ENCODE data around the gene SHISA2. TPM values are rescaled to one million over a fixed set of nuclear protein-coding genes. Genes with fewer than 3 reads are reported as not detected.

The SHISA2 gene
- total RNA-seq, 1 donor from 2014 or later = 0.07 TPM

DNA sequence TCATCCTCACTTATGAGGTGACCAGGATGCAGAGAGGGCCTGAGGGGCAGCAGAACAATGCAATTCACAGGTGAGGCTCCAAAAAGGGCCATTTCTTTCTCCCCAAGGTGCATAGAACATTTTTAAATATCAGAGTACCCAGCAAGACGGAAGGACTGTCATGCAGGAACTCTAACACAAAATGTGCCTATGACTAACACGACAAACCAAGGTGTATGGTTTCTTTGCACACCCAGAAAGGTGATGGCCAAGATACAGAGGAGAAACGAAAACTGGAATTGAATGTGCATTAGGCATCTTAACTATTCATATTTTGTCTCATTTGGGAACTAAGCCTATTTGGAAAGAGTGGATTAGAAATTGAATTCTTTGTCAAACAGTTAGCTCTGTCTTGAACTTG lies 29.9 kb downstream of the SHISA2 start:
- H3K36me3 Mint-ChIP-seq (ENCODE audit: low read depth) = no peaks in the 10 kb centered on the region
- H3K9me3 Mint-ChIP-seq = no peaks in the 10 kb centered on the region
- DNase-seq (ENCODE audit: low spot score) = no peak
- H3K4me3 Mint-ChIP-seq (ENCODE audit: low read depth) = no peak overlapping the region
- H3K4me1 Mint-ChIP-seq (ENCODE audit: low read depth) = peaks cover 2% of the 10 kb centered on the region
- H3K27me3 Mint-ChIP-seq (ENCODE audit: low read depth) = peaks cover 12% of the 10 kb centered on the region
- H3K27ac Mint-ChIP-seq = no peak overlapping the region
- intact Hi-C loops (cut with micrococcal nuclease) = no loop called here

DNA sequence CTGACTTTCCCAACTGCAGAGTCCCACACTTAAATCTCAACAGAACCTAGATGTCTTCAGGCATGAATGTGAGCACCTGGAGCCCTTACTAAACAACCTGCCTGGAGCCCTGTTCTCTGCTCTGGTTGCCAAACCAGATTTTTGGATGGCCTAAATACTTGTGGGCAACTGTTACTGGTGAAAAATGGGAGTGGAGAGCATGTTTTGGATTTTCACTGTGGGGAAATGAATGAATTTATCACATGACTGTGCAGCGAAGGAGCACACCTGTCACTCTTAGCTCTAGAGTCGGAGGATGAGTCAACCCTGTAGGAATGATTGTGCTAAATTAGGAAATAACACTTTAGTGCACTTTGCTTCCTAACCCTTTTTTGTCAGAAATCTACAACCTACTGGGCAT lies 30.3 kb downstream of the SHISA2 start:
- peaks cover 12% of the 10 kb centered on the region for H3K27me3 Mint-ChIP-seq (ENCODE audit: low read depth)
- intact Hi-C loops (cut with micrococcal nuclease) = no loop called here
- no peaks in the 10 kb centered on the region for H3K36me3 Mint-ChIP-seq (ENCODE audit: low read depth)
- H3K4me1 Mint-ChIP-seq (ENCODE audit: low read depth) = peaks cover 2% of the 10 kb centered on the region
- DNase-seq (ENCODE audit: low spot score) = no peak
- H3K9me3 Mint-ChIP-seq = no peaks in the 10 kb centered on the region
- H3K27ac Mint-ChIP-seq = no peak overlapping the region
- H3K4me3 Mint-ChIP-seq (ENCODE audit: low read depth) = no peak overlapping the region

DNA sequence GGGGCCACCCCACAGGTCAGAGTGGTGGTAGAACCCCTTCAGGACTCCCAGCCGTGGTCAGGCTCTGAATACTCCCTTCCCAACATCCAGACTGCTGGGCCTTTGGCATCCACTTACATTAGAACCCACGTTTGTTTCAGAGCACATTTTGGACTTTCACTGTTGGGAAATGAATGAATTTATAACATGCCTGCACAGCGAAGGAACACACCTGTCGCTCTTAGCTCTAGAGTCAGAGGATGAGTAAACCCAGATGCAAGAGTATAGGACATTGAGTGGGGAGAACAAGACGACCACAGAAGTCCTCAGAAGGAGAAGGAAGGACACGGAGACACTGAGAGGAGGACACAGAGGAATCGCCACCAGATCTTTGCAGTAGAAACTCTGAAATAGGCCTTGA lies 30.9 kb downstream of the SHISA2 start:
- Mint-ChIP-seq H3K9me3 (no peaks in the 10 kb centered on the region), H3K36me3 (ENCODE audit: low read depth) (no peaks in the 10 kb centered on the region), H3K27me3 (ENCODE audit: low read depth) (peaks cover 12% of the 10 kb centered on the region), H3K4me1 (ENCODE audit: low read depth) (peaks cover 2% of the 10 kb centered on the region), H3K27ac (no peak overlapping the region), H3K4me3 (ENCODE audit: low read depth) (no peak overlapping the region)
- no peak for DNase-seq (ENCODE audit: low spot score)
- intact Hi-C loops (cut with micrococcal nuclease) = no loop called here

DNA sequence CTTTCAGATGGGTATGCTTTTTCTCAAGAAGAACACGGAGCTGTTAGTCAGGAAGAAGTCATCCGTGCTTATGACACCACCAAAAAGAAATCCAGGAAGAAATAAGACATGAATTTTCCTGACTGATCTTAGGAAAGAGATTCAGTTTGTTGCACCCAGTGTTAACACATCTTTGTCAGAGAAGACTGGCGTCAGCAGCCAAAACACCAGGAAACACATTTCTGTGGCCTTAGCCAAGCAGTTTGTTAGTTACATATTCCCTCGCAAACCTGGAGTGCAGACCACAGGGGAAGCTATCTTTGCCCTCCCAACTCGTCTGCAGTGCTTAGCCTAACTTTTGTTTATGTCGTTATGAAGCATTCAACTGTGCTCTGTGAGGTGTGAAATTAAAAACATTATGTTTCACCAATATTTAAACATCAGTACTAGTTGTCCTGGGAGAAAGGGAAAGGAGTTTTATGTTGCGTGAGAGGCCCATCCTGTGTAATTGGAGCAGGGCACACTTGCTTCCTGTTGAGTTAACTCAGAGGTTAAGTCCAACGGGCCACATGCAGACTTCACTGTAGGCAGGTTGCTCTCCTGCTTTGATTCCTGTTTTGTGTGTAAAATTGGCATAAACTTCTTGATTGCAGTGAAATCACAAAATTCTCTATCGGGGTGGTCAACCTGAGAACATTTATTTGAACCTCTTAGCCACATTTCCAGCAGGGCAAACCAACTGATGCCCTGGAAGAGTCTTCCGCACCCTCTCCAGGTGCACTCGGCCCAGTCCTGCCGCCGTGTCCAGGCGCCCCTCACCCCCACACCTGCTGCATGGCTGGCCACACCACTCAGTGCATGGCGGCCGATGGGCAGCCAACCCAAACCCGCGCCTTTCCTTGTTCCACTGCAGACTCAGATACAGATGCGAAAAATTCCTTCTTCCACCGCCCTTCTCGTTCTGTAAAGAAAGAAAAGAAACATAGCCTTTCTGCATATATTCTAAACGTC lies 31.6 kb downstream of the SHISA2 start:
- H3K9me3 Mint-ChIP-seq = no peaks in the 10 kb centered on the region
- no peaks in the 10 kb centered on the region for H3K36me3 Mint-ChIP-seq (ENCODE audit: low read depth)
- H3K4me3 Mint-ChIP-seq (ENCODE audit: low read depth) = no peak overlapping the region
- no peak for DNase-seq (ENCODE audit: low spot score)
- H3K27ac Mint-ChIP-seq = no peak overlapping the region
- peaks cover 2% of the 10 kb centered on the region for H3K4me1 Mint-ChIP-seq (ENCODE audit: low read depth)
- intact Hi-C loops (cut with micrococcal nuclease) = no loop called here
- H3K27me3 Mint-ChIP-seq (ENCODE audit: low read depth) = peaks cover 8% of the 10 kb centered on the region

DNA sequence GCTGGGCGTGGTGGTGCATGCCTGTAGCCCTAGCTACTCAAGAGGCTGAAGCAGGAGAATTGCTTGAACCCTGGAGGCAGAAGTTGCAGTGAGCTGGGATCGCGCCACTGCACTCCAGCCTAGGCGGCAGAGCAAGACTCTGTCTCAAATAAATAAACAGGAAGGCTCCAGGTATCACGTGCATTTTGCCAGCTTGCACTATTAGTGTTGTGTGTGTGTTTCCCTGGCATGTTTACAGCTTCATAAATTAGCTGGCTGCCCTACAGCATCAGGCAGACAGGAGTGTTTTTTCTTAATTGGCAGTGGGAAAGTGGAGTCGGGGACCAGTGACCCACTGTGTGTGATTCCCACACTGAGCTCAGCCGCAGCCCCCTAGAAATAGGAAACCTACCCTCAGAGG lies 32.6 kb downstream of the SHISA2 start:
- H3K9me3 Mint-ChIP-seq = no peaks in the 10 kb centered on the region
- intact Hi-C loops (cut with micrococcal nuclease) = no loop called here
- H3K4me3 Mint-ChIP-seq (ENCODE audit: low read depth) = no peak overlapping the region
- H3K27ac Mint-ChIP-seq = no peak overlapping the region
- H3K4me1 Mint-ChIP-seq (ENCODE audit: low read depth) = peaks cover 2% of the 10 kb centered on the region
- peaks cover 4% of the 10 kb centered on the region for H3K27me3 Mint-ChIP-seq (ENCODE audit: low read depth)
- no peaks in the 10 kb centered on the region for H3K36me3 Mint-ChIP-seq (ENCODE audit: low read depth)
- no peak for DNase-seq (ENCODE audit: low spot score)

DNA sequence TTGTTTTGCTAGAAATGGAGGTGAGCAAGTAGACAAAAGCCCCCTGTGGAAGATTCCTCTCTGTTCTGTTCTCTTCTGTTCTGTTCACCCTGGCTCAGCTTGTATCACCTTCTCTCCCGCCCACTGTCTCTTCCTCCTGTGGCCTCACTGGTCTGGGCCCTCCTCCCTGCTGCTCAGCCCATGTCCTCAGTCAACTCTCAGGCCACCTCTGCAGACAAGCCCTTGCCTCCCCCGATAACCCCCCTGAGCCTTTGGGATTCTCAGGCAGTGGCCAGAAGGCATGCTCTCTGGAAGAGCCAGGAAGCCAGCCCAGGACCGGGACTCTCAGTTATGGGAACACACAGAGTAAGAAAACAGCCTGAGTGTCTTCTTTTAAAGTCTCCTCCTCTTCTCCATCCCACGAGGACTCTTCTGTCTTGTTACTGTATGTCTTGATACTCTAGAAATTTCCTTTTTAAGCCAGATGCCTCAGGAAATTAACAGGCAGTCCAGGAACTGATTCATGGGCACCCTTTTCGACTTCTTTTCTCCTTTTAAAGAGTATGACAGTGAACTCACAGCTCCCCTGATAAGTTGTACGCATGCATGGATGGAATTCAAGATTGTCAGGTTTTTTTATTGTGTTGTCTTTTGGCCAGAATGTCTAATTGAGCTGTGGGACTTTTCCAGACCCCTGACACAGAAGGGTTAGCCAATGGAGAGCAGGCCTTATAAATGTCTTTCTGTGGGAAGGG lies 33.7 kb downstream of the SHISA2 start:
- Mint-ChIP-seq H3K36me3 (ENCODE audit: low read depth) (no peaks in the 10 kb centered on the region), H3K27ac (no peak overlapping the region), H3K4me1 (ENCODE audit: low read depth) (peaks cover 2% of the 10 kb centered on the region), H3K9me3 (no peaks in the 10 kb centered on the region), H3K27me3 (ENCODE audit: low read depth) (peaks cover 2% of the 10 kb centered on the region), H3K4me3 (ENCODE audit: low read depth) (no peak overlapping the region)
- intact Hi-C loops (cut with micrococcal nuclease) = no loop called here
- no peak for DNase-seq (ENCODE audit: low spot score)

DNA sequence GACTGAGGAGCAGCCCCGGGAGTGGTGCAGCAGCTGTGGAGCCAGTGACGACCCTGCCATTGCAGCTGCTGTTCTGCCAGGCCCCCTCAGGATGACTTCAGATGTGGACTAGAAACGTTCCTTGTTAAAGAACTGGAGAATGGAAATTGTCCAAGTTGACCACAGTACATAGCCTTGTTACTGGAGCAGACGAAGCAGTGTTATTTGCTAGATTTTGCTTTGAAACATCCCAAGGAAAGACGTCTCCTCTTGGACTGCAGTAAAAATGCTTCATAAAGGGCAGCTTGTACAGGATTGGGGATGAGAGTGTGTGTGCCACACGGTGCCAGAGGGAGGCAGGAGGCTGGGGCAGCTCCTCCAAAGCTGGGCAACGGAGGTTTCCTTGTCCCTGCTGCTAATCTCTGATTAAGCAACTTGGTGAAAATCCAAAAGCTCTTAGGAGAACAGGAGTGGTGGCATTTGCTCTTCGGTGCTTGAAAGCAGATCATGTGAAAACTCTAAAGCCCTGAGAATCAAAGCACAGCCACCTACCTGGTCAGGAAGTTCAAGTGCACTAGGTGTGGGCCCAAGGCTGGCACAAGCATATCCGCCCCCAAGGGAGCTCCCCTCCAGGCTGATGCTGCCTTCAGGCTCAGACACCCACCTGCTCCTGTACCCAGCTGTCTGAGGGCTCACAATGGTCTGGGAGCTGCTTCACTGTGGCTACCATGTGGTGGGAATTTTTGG lies 34.5 kb downstream of the SHISA2 start:
- Mint-ChIP-seq H3K4me1 (ENCODE audit: low read depth) (peaks cover 6% of the 10 kb centered on the region), H3K27ac (no peak overlapping the region), H3K36me3 (ENCODE audit: low read depth) (no peaks in the 10 kb centered on the region), H3K4me3 (ENCODE audit: low read depth) (no peak overlapping the region), H3K9me3 (no peaks in the 10 kb centered on the region), H3K27me3 (ENCODE audit: low read depth) (no peaks in the 10 kb centered on the region)
- intact Hi-C loops (cut with micrococcal nuclease) = no loop called here
- no peak for DNase-seq (ENCODE audit: low spot score)

DNA sequence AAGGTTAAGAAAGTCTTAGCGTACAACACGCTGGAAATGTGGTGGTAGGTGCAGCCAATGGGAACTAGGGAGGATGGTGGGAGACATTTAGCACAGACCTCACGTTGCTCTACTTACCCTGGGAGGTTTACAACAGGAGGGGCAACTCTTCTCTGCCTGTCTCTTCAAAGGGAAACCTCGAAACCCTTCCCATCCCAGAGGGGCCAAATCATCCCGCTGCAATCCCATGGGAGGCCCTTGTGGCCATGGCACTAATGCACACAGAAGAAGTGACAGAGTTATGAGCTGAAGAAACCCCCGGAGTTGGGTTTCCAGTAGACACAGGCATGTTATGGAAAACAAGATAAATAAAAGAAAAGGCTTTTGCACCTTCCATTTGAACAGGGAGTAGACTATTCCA lies 35.6 kb downstream of the SHISA2 start:
- H3K4me1 Mint-ChIP-seq (ENCODE audit: low read depth) = peaks cover 6% of the 10 kb centered on the region
- intact Hi-C loops (cut with micrococcal nuclease) = no loop called here
- no peaks in the 10 kb centered on the region for H3K9me3 Mint-ChIP-seq
- DNase-seq (ENCODE audit: low spot score) = no peak
- H3K27me3 Mint-ChIP-seq (ENCODE audit: low read depth) = no peaks in the 10 kb centered on the region
- no peak overlapping the region for H3K27ac Mint-ChIP-seq
- H3K4me3 Mint-ChIP-seq (ENCODE audit: low read depth) = no peak overlapping the region
- no peaks in the 10 kb centered on the region for H3K36me3 Mint-ChIP-seq (ENCODE audit: low read depth)

DNA sequence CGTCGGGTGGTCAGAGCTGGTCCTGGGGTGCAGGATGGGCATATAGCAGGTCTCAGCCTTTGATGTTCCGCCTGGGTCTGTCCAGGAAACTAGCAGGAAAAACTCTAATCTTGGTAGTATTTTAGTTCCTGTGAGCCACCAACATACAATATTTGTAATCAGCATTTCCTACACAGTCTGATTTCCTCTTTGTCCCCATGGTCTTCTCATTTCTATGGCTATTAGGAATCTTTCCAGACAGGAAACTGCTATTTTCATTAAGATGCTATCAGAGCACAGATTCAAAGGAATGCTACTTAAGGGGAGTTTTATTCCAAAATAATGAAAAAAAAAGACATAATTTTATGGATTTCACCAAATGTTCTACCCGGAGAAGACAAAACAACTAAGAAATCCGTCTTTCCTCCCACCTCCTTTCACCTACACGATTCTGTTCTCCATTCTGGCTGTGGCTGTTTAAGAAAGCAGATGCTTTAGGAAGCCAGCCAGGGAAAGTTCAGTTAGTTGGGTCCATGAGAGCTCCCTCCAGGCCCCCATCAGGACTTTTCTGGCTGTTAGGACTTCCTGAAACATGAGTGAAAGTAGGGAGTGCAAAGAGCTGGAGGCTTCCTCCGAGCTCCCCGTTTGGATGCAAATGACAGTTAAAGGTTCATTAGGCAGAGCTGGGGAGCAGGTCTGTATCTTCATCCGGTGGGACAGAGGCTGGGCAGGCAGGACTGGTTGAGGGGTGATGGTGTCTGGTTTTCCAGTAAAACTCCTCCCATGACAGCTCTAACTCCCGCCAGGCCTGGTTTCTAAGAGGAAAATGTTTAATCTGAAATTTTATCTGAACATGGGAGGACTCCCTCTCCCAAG lies 36.3 kb downstream of the SHISA2 start:
- no peaks in the 10 kb centered on the region for H3K27me3 Mint-ChIP-seq (ENCODE audit: low read depth)
- no peak overlapping the region for H3K4me3 Mint-ChIP-seq (ENCODE audit: low read depth)
- no peaks in the 10 kb centered on the region for H3K9me3 Mint-ChIP-seq
- no peak for DNase-seq (ENCODE audit: low spot score)
- H3K36me3 Mint-ChIP-seq (ENCODE audit: low read depth) = no peaks in the 10 kb centered on the region
- peaks cover 6% of the 10 kb centered on the region for H3K4me1 Mint-ChIP-seq (ENCODE audit: low read depth)
- intact Hi-C loops (cut with micrococcal nuclease) = no loop called here
- H3K27ac Mint-ChIP-seq = no peak overlapping the region

DNA sequence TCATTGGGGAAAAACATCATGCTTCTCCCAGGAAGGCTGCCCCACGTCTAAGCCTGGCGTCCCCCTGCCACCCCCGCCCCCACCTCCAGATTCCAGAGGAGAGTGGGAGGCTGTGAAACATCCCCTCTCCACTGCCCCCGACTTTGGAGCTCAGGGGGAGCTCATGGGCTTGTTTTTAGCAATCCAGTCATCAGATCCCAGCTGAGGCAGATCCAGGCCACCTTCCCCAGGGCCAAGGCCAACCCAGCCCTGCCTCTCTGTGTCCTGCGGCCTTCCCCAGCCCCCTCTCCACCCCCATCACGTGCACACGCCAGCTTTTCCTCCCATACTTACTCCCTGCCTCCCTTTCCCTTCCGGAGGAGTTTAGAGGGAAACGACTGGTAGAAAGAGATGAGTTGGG lies 38.8 kb downstream of the SHISA2 start:
- H3K9me3 Mint-ChIP-seq = no peaks in the 10 kb centered on the region
- H3K36me3 Mint-ChIP-seq (ENCODE audit: low read depth) = no peaks in the 10 kb centered on the region
- DNase-seq (ENCODE audit: low spot score) = no peak
- H3K27ac Mint-ChIP-seq = no peak overlapping the region
- intact Hi-C loops (cut with micrococcal nuclease) = no loop called here
- peaks cover 7% of the 10 kb centered on the region for H3K4me1 Mint-ChIP-seq (ENCODE audit: low read depth)
- no peaks in the 10 kb centered on the region for H3K27me3 Mint-ChIP-seq (ENCODE audit: low read depth)
- H3K4me3 Mint-ChIP-seq (ENCODE audit: low read depth) = no peak overlapping the region

DNA sequence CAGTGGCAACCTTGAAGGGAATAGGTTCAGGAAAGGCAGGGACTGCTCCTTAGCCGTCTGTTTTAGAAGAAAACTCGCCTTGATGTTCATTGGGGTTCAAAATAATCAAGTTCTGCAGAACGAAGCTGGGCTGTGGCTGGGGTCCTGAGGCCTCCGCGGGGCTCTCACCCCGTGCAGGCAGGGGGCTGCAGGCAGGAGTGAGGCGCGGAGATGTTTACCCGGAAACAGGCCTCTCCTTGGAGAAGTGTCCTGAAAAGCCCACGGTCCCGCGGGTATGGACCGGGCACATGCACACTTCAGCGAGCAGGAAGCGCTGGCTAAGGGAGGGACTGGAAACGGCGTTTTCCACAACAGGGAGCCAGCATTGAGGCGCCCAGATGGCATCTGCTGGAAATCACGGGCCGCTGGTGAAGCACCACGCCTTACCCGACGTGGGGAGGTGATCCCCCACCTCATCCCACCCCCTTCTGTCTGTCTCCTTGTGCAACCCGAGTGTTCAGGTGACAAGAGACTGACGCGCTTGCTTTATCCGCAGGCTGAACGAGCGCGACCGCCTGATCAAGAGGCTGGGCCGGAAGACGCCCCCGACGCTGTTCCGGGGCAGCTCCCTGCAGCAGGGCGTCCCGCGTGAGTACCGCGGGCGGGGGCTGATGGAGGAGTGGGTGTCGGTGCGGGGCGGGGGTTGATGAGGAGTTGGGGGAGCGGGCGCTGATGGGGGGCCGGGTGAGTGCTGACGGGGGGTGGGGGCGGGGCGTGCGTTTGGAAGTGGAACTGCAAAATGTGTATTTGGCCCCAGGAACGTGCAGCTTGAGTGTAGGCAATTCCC lies 39.6 kb downstream of the SHISA2 start:
- intact Hi-C loops (cut with micrococcal nuclease) = no loop called here
- Mint-ChIP-seq H3K4me1 (ENCODE audit: low read depth) (peaks cover 12% of the 10 kb centered on the region), H3K9me3 (no peaks in the 10 kb centered on the region), H3K27me3 (ENCODE audit: low read depth) (no peaks in the 10 kb centered on the region), H3K36me3 (ENCODE audit: low read depth) (no peaks in the 10 kb centered on the region), H3K27ac (no peak overlapping the region), H3K4me3 (ENCODE audit: low read depth) (peak overlapping the region; percentile 61)
- DNase-seq (ENCODE audit: low spot score) = peak; percentile 26

All from activated T-helper 2 cell treated with anti-CD3 and anti-CD28 coated beads, Interferon-gamma antibody, Interleukin-2, Interleukin-4, amounts not matched to agents 10 μg/mL and 5 μg/mL and 100 μg/mL, durations not matched to agents 14 hours and 24 hours and 36 hours (primary cell).